ENCODE data around the gene NPC1.

NPC1 gene

GRCh38 chr18:23575309-23575651 is 11.0 kb downstream of the NPC1 start:
- no peak overlapping the region for H3K27ac ChIP-seq (ENCODE audit: low read depth, low read length)

DNA sequence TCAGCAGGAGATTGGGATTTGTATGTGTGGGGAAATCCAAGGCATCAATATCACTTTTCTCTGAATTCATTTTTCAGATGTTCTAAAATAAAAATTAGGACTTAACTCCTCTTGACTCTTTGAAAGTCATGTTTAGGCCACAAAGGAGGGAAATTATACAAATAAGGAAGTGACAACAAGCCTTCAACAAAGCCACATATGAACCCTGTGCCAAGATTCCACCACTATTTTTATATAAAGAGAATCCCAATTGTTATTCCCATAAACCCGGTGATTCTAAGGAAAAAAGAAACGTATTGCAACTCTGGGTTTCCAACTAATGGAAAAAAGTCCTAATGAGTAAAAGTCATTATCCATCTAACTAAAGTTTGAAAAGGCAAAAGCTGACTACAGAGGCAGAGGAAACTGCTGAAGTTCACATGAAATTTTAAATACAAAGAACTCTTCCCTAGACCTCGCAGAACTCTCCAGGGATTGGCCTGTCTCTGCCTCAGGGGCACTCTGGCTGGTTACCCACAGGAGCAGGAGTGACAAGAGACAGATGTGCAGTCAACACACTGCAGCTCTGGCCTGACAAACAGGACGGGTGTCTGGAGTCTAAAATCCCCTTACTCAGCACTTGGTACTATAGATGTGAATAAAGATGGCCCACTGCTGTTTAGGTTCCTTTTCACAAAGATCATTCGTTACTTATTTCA is 11.5 kb downstream of the NPC1 start:
- Histone ChIP-seq H3K23ac (ENCODE audit: low read length) (no peak overlapping the region), H3K4me3 (ENCODE audit: low read length) (no peak overlapping the region), H4K5ac (ENCODE audit: low read length) (no peak overlapping the region), H2BK15ac (replicated peaks; ENCODE audit: low read depth) (no peak overlapping the region), H3K56ac (ENCODE audit: low read length) (no peak overlapping the region), H3K27me3 (ENCODE audit: insufficient read depth, low read length, poor library complexity) (no peaks in the 10 kb centered on the region), H3K36me3 (ENCODE audit: control insufficient read depth, insufficient read depth, low read length) (peaks cover 6% of the 10 kb centered on the region), H3K18ac (ENCODE audit: low read length) (no peak overlapping the region), H4K8ac (ENCODE audit: low read depth, low read length) (no peak overlapping the region), H2BK120ac (ENCODE audit: low read depth, low read length) (no peak overlapping the region), H3K27ac (ENCODE audit: low read depth, low read length) (no peak overlapping the region), H3K4ac (ENCODE audit: low read depth, low read length) (no peak overlapping the region), H3K79me2 (ENCODE audit: control insufficient read depth, insufficient read depth, low read length) (peaks cover 14% of the 10 kb centered on the region), H3K4me2 (ENCODE audit: low read length) (no peak overlapping the region), H2BK5ac (ENCODE audit: low read length) (no peak overlapping the region), H3K79me1 (ENCODE audit: low read length) (peaks cover 18% of the 10 kb centered on the region), H3K4me1 (ENCODE audit: control insufficient read depth, low read depth, low read length) (no peaks in the 10 kb centered on the region), H2AK5ac (ENCODE audit: low read length) (no peak overlapping the region), H3K9ac (ENCODE audit: low read length) (no peak overlapping the region)
- WGBS (ENCODE audit: extremely low coverage, insufficient coverage, low lambda C conversion rate) = no CpG with 5 or more reads among the region's 5 CpGs
- peak; percentile 42 for DNase-seq

More at GRCh38 chr18:23575309-23575651, 11.0 kb downstream of the NPC1 start:
- Histone ChIP-seq H3K18ac (ENCODE audit: low read length) (no peak overlapping the region), H3K56ac (ENCODE audit: low read length) (no peak overlapping the region), H3K4me1 (ENCODE audit: control insufficient read depth, low read depth, low read length) (no peaks in the 10 kb centered on the region), H3K4me2 (ENCODE audit: low read length) (no peak overlapping the region), H4K5ac (ENCODE audit: low read length) (no peak overlapping the region), H3K9ac (ENCODE audit: low read length) (no peak overlapping the region), H4K8ac (ENCODE audit: low read depth, low read length) (no peak overlapping the region), H3K23ac (ENCODE audit: low read length) (no peak overlapping the region), H2BK120ac (ENCODE audit: low read depth, low read length) (no peak overlapping the region), H3K4ac (ENCODE audit: low read depth, low read length) (no peak overlapping the region), H3K36me3 (ENCODE audit: control insufficient read depth, insufficient read depth, low read length) (peaks cover 5% of the 10 kb centered on the region), H3K79me2 (ENCODE audit: control insufficient read depth, insufficient read depth, low read length) (peaks cover 18% of the 10 kb centered on the region), H2AK5ac (ENCODE audit: low read length) (no peak overlapping the region), H3K27me3 (ENCODE audit: insufficient read depth, low read length, poor library complexity) (no peaks in the 10 kb centered on the region), H3K4me3 (ENCODE audit: low read length) (no peak overlapping the region), H2BK15ac (replicated peaks; ENCODE audit: low read depth) (no peak overlapping the region), H3K79me1 (ENCODE audit: low read length) (peaks cover 21% of the 10 kb centered on the region), H2BK5ac (ENCODE audit: low read length) (no peak overlapping the region)
- WGBS (ENCODE audit: extremely low coverage, insufficient coverage, low lambda C conversion rate) = no CpG with 5 or more reads among the region's 7 CpGs
- no peak for DNase-seq

- no peak overlapping the region for H3K23ac ChIP-seq (ENCODE audit: low read length)
- peaks cover 8% of the 10 kb centered on the region for H3K36me3 ChIP-seq (ENCODE audit: control insufficient read depth, insufficient read depth, low read length)
- H3K4me2 ChIP-seq (ENCODE audit: low read length) = no peak overlapping the region
- peaks cover 14% of the 10 kb centered on the region for H3K79me1 ChIP-seq (ENCODE audit: low read length)
- H4K8ac ChIP-seq (ENCODE audit: low read depth, low read length) = no peak overlapping the region
- no peaks in the 10 kb centered on the region for H3K4me1 ChIP-seq (ENCODE audit: control insufficient read depth, low read depth, low read length)
- H2BK5ac ChIP-seq (ENCODE audit: low read length) = no peak overlapping the region
- H3K56ac ChIP-seq (ENCODE audit: low read length) = no peak overlapping the region
- no peak overlapping the region for H2AK5ac ChIP-seq (ENCODE audit: low read length)
- no peak overlapping the region for H3K9ac ChIP-seq (ENCODE audit: low read length)
- no peaks in the 10 kb centered on the region for H3K27me3 ChIP-seq (ENCODE audit: insufficient read depth, low read length, poor library complexity)
- no peak overlapping the region for H2BK120ac ChIP-seq (ENCODE audit: low read depth, low read length)
- peak; percentile 55 for DNase-seq
- no CpG with 5 or more reads among the region's 6 CpGs for WGBS (ENCODE audit: extremely low coverage, insufficient coverage, low lambda C conversion rate)
- H3K4ac ChIP-seq (ENCODE audit: low read depth, low read length) = no peak overlapping the region
- peaks cover 10% of the 10 kb centered on the region for H3K79me2 ChIP-seq (ENCODE audit: control insufficient read depth, insufficient read depth, low read length)
- H3K4me3 ChIP-seq (ENCODE audit: low read length) = no peak overlapping the region
- no peak overlapping the region for H3K18ac ChIP-seq (ENCODE audit: low read length)
- no peak overlapping the region for H2BK15ac ChIP-seq (replicated peaks; ENCODE audit: low read depth)
- no peak overlapping the region for H4K5ac ChIP-seq (ENCODE audit: low read length)
- H3K27ac ChIP-seq (ENCODE audit: low read depth, low read length) = no peak overlapping the region
Measured at GRCh38 chr18:23573626-23574431, 12.5 kb downstream of the NPC1 start.

GRCh38 chr18:23573020-23573419 is 13.3 kb downstream of the NPC1 start:
- Histone ChIP-seq H4K5ac (ENCODE audit: low read length) (no peak overlapping the region), H3K56ac (ENCODE audit: low read length) (no peak overlapping the region), H3K23ac (ENCODE audit: low read length) (no peak overlapping the region), H3K4me2 (ENCODE audit: low read length) (no peak overlapping the region), H2BK5ac (ENCODE audit: low read length) (no peak overlapping the region), H3K4me3 (ENCODE audit: low read length) (no peak overlapping the region), H4K8ac (ENCODE audit: low read depth, low read length) (no peak overlapping the region), H2AK5ac (ENCODE audit: low read length) (no peak overlapping the region), H3K36me3 (ENCODE audit: control insufficient read depth, insufficient read depth, low read length) (peaks cover 8% of the 10 kb centered on the region), H2BK15ac (replicated peaks; ENCODE audit: low read depth) (no peak overlapping the region), H3K79me1 (ENCODE audit: low read length) (peaks cover 7% of the 10 kb centered on the region), H3K9ac (ENCODE audit: low read length) (no peak overlapping the region), H2BK120ac (ENCODE audit: low read depth, low read length) (no peak overlapping the region), H3K4ac (ENCODE audit: low read depth, low read length) (no peak overlapping the region), H3K18ac (ENCODE audit: low read length) (no peak overlapping the region), H3K4me1 (ENCODE audit: control insufficient read depth, low read depth, low read length) (no peaks in the 10 kb centered on the region), H3K79me2 (ENCODE audit: control insufficient read depth, insufficient read depth, low read length) (peaks cover 3% of the 10 kb centered on the region), H3K27ac (ENCODE audit: low read depth, low read length) (no peak overlapping the region), H3K27me3 (ENCODE audit: insufficient read depth, low read length, poor library complexity) (no peaks in the 10 kb centered on the region)
- no CpG with 5 or more reads among the region's 4 CpGs for WGBS (ENCODE audit: extremely low coverage, insufficient coverage, low lambda C conversion rate)
- DNase-seq = no peak

- Histone ChIP-seq H2BK15ac (replicated peaks; ENCODE audit: low read depth) (no peak overlapping the region), H3K4me1 (ENCODE audit: control insufficient read depth, low read depth, low read length) (no peaks in the 10 kb centered on the region), H3K79me2 (ENCODE audit: control insufficient read depth, insufficient read depth, low read length) (peaks cover 3% of the 10 kb centered on the region), H2AK5ac (ENCODE audit: low read length) (no peak overlapping the region), H3K9ac (ENCODE audit: low read length) (no peak overlapping the region), H2BK5ac (ENCODE audit: low read length) (no peak overlapping the region), H3K4me3 (ENCODE audit: low read length) (no peak overlapping the region), H3K27ac (ENCODE audit: low read depth, low read length) (no peak overlapping the region), H3K79me1 (ENCODE audit: low read length) (peaks cover 7% of the 10 kb centered on the region), H4K5ac (ENCODE audit: low read length) (no peak overlapping the region), H3K36me3 (ENCODE audit: control insufficient read depth, insufficient read depth, low read length) (peaks cover 8% of the 10 kb centered on the region), H3K4ac (ENCODE audit: low read depth, low read length) (no peak overlapping the region), H2BK120ac (ENCODE audit: low read depth, low read length) (no peak overlapping the region), H4K8ac (ENCODE audit: low read depth, low read length) (no peak overlapping the region), H3K4me2 (ENCODE audit: low read length) (no peak overlapping the region), H3K27me3 (ENCODE audit: insufficient read depth, low read length, poor library complexity) (no peaks in the 10 kb centered on the region), H3K23ac (ENCODE audit: low read length) (no peak overlapping the region), H3K56ac (ENCODE audit: low read length) (no peak overlapping the region), H3K18ac (ENCODE audit: low read length) (no peak overlapping the region)
- no peak for DNase-seq
- WGBS (ENCODE audit: extremely low coverage, insufficient coverage, low lambda C conversion rate) = no CpG with 5 or more reads among the region's 5 CpGs
Measured at GRCh38 chr18:23572570-23572969, 13.7 kb downstream of the NPC1 start.

All from mesendoderm (in vitro differentiated cells).